Measurements from ENCODE around the gene MARCO.

Gene MARCO

DNA sequence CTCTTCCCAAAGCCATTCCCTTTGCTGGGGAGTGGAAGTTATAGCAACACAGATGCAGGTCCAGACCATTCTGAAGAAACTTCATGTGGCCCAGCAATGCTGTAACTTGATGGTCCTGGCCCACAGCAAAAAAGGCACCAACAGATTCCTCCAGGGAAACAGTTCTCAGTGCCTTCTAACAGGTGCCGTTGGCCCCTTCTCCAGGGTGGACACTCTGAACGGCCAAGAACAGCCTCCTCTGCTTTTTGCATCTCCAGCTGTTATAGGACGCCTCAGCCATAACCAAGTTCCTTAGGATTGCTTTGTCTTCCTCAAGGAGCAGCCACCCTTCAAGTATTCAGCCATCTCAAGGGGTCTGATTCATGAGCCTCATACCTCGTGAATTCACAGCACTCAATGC lies 38.0 kb downstream of the MARCO start:
- POLR2A ChIA-PET, result no interaction called here
- DNase-seq (ENCODE audit: extremely low spot score), result no peak
- CTCF ChIA-PET, result interaction anchor here (0.6 to 0.7 kb wide), 2 partner anchors 37 to 98 kb away, joined by 3 read pairs; no protein-coding TSS in a partner anchor
- no peak for TF ChIP-seq CTCF (IDR thresholded peaks at IDR 0.05; ENCODE audit: control extremely low read depth, extremely low read depth, low read depth, missing control alignments)

DNA sequence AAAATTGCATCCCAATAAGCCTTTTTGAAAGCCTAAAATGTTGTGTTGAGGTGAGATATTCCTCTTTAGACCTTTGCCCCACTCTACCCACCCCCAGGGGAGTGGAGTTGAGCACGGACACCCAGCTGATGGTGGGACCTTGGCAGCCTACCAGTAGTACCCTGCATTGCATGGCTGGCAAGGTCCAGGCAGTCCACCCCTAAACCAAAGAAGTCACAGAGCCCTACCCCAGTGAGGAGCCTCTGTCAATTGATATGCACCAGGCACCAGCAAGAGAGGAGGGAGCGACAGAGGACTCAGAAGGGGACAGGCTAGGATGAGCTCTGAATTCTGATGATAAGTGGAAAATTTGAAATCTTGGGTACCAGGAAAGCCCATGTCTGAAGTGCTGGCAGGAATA lies 38.6 kb downstream of the MARCO start:
- TF ChIP-seq CTCF (IDR thresholded peaks at IDR 0.05; ENCODE audit: control extremely low read depth, extremely low read depth, low read depth, missing control alignments), result no peak
- no peak for DNase-seq (ENCODE audit: extremely low spot score)
- POLR2A ChIA-PET, result no interaction called here
- CTCF ChIA-PET, result interaction anchor here (0.6 to 0.7 kb wide), 2 partner anchors 36 to 99 kb away, joined by 3 read pairs; no protein-coding TSS in a partner anchor

DNA sequence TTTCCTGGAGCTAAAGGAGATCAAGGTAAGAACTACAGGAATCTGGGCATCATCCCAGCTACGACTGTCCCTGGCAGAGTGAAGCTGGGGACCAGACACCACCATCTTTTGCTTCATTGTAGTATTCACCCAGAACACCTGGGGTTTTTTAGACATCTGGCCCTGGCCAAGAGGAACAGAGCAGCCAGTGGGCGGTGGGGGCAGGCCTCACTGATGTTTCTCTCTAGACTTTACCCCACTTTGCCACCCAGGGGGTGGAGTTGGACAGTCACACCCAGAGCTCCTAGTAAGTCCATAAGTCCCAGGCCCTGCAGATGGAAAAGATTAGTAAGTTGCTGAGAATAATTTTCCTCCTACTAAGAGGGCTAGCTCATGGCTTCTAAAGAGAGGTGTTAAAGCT lies 39.6 kb downstream of the MARCO start:
- POLR2A ChIA-PET, result no interaction called here
- no peak for TF ChIP-seq CTCF (IDR thresholded peaks at IDR 0.05; ENCODE audit: control extremely low read depth, extremely low read depth, low read depth, missing control alignments)
- no peak for DNase-seq (ENCODE audit: extremely low spot score)
- CTCF ChIA-PET, result no interaction called here

- POLR2A ChIA-PET, result no interaction called here
These were observed 40.0 kb downstream of the MARCO start for GRCh38 chr2:118982039-118982438.

DNA sequence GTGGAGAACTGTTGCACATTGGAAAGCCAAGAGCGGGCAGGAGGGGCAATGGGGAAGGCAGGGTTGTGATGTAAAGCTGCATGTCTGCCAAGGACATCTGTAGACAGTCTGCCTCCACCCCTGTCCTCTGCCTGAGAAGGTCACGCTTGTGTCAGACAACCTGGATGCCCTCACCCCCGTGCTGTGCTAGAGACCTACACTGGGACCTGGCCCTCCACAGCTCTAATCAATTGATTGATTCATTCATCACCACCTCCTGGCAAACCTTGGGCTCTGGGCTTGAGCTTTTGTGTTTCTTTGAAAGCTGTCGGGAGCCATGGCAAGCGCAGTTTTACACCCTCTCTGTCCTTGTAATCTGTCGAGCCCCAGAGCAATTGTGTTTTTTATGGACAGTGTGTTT lies 41.1 kb downstream of the MARCO start:
- ChIA-PET POLR2A (no interaction called here), CTCF (no interaction called here)
- TF ChIP-seq CTCF (IDR thresholded peaks at IDR 0.05; ENCODE audit: control extremely low read depth, extremely low read depth, low read depth, missing control alignments), result no peak
- no peak for DNase-seq (ENCODE audit: extremely low spot score)

More at GRCh38 chr2:118982039-118982438, 40.0 kb downstream of the MARCO start:
- no peak for DNase-seq (ENCODE audit: extremely low spot score)
- CTCF ChIA-PET, result no interaction called here
- TF ChIP-seq CTCF (IDR thresholded peaks at IDR 0.05; ENCODE audit: control extremely low read depth, extremely low read depth, low read depth, missing control alignments), result no peak

DNA sequence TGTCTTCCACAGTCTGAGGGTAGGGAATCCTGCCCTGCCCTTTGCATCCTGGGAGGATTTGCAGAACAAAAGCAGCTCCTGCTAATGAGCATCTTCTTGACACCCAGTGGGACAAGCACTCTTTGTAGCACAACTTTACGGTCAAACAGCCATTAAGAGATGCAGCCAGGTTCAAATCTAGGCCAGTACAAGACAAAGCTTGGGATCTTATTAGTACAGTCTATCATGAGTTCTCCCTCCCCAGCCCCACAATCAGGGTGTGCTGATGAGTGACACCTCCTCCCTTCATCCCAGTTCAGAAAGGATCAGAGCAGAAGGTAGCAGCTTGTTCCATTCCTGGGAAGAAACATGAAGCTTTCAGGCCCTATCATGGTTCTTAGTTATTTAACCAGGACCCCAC lies 41.9 kb downstream of the MARCO start:
- CTCF ChIA-PET, result no interaction called here
- no peak for DNase-seq (ENCODE audit: extremely low spot score)
- no peak for TF ChIP-seq CTCF (IDR thresholded peaks at IDR 0.05; ENCODE audit: control extremely low read depth, extremely low read depth, low read depth, missing control alignments)
- POLR2A ChIA-PET, result no interaction called here

- ChIA-PET CTCF (interaction anchor here (1.1 kb wide), 1 partner anchor 8 kb away, joined by 4 read pairs; no protein-coding TSS in a partner anchor), POLR2A (no interaction called here)
- no peak for DNase-seq (ENCODE audit: extremely low spot score)
- no peak for TF ChIP-seq CTCF (IDR thresholded peaks at IDR 0.05; ENCODE audit: control extremely low read depth, extremely low read depth, low read depth, missing control alignments)
These were observed 44.7 kb downstream of the MARCO start for GRCh38 chr2:118986738-118987137.

Data from GM10248 (cell line).